Suppressor macrophage (primary cell): ENCODE results near the gene HOXC11.

Source experiments
- DNase-seq, 4 experiments: peaks; one replicate each; pipeline ENCODE4 v3.0.0-alpha.2; 2020 to 2022

HOXC11 gene

GRCh38 chr12:54010972-54011664 lies 38.2 kb downstream of the HOXC11 start:
- DNase-seq, result no peak

GRCh38 chr12:54011665-54012532 lies 39.0 kb downstream of the HOXC11 start:
- no peak for DNase-seq

DNA sequence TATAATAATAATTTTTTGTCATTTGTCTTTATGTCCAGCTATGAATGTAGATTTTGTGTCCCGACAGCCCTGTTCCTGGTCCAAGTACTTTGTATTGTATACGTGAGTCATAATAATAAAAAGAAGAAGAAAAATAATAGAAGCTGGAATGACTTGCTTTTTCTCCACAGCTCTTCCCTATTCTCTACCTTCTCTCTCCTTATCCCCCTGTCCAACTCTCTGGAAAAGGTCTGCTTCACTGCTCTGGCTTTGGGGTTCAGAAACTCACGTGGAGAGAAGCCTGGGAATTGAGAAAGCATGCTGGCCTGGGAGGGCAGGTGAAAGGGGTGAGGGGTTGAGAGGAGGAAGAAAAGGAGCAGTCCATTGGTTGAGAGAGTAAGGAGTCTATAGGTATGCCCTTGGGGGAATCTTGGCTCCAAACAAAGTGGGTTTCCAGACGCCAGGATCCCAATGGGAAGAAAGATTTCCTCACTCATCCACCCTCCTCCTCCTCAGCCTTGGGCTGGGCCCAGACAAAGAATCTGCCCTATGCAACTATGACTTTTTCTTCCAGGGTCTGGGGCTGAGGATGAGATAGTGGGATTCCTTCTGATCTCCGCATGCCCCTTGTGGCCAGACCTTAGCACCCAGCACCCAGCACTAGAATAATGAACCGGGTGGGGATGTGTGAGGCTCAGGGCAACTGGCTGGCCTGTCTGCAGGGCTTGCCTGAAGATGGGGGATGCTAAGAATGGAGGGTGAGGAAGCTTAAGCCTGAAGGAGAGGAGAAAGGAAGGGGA lies 39.9 kb downstream of the HOXC11 start:
- no peak for DNase-seq

DNA sequence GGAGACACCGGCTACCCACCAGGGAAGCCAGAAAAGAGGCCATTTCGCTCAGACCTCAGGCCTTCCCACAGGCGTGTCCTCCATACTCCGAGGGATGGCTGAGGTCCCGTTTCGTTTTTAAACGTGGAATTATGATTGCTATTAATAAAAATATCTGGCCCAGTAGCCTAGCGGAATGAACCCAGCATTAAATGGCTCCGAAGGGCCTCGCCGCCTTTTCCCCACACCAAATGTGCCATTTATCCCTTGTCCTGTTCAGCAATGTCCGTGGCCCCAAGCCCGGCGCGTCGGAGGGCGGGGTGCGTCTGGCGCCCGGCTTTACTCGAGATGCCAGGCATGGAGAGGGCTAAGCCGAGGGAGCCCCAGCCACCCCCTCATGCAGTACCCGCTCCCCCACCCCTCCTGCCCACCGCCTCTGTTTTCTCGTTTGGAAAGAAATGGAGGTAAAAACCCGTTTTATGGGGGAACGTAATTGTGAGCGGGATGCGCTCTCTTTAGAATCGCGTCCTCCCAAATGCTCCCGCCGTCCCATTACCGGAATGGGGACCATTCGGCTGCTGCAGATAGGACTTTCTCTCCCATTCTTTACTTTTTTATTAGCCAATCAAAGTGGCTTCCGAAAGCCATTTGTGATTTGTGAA lies 41.6 kb downstream of the HOXC11 start:
- DNase-seq, result no peak

- no peak for DNase-seq
Measured at GRCh38 chr12:54015018-54015931, 42.3 kb downstream of the HOXC11 start.

- DNase-seq, result no peak
Measured at GRCh38 chr12:54016051-54016450, 43.1 kb downstream of the HOXC11 start.

DNA sequence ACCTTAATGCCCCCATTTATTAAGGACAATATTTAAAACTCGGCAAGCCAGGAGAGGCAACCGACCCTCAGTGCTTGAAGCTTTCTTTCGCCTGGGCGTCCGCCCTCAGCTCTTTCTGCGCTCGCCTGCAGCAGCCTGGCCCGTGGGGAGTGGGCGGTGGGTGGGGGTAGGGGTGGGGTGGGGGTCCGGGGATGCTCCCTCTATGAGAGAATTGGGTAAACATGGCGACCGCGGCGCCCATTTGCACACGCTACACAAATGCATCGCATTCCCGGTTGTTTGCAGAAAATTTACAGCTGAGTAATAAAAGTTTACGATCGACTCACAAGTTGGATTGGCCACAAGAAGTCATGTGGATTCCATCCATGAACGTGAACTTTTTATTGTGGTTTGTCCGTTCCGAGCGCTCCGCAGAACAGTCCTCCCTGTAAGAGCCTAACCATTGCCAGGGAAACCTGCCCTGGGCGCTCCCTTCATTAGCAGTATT lies 43.6 kb downstream of the HOXC11 start:
- no peak for DNase-seq

DNA sequence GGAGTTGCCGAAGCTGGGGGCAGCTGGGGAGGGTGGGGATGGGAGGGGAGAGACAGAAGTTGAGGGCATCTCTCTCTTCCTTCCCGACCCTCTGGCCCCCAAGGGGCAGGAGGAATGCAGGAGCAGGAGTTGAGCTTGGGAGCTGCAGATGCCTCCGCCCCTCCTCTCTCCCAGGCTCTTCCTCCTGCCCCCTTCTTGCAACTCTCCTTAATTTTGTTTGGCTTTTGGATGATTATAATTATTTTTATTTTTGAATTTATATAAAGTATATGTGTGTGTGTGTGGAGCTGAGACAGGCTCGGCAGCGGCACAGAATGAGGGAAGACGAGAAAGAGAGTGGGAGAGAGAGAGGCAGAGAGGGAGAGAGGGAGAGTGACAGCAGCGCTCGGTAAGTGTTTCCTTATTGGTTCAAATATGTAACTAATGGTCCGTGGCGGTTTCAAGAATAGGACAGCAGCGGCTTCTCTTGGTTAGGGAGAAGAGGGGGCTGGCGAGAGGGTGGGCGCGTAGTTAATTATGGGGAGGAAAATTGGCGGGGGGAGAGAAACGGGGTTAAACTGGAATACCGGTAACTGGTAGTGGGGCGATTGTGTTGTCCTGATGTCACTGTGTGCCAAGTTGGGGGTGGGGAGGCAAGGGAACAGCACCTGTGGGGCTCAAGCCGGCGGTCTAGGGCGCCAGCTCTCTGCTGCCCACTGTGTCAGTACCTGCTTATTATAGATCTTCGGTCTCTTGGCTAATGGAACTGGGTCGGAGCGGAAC lies 44.3 kb downstream of the HOXC11 start:
- no peak for DNase-seq

DNA sequence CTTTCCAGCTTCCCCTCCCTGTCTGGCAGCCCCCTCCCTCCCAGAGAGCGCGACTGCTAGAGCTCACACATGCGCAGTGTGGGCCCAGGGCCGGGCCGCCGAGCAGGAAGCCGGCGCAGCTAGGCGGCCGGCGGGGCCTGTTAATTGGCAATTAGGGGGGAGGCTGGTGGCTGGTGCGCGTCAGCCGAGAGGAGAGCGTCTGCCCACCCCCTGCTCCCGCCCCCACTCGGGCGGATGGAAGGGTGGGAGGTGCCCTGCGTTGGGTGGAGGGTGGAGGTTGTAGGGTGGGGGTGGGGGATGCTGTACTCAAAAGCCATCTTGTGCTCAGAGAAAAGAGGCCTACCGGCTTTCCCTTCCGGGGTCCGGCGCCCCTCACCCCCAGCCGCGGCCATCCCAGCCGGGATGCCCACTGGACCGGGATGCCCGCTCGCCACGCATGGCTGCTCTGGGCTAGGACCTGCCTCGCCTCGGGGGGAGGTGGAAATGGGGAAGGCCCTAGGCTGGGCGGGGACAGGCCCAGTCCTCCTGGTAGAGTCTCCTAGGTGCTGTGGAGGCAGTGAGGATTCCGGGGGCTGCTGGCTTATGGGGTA lies 45.0 kb downstream of the HOXC11 start:
- peak in 2 of 4 experiments; percentile 45 to 57 for DNase-seq

DNA sequence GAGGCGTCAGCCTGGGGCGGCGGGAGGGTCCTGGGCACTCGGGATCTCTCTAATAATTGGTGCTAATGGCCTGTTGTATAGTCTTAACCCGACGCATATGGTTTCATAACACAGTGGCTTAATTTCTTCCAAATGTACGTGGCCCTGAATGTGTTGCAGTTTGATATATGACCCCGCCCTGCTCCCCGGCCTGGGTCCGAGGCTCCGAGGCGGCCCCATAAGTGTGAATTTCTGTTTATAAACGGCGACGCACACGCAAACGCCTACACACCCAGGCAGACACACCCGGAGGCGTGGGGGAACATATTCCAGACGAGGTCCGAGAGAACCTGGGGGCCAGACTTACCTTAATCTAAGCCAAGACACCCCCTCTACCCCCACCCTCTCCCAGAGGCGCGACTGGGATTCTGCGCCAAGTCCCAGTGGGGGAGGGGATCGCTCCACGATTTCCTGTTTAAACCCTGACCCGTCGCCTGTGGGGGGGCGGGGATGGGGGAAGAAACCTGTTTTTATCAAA lies 45.6 kb downstream of the HOXC11 start:
- DNase-seq, result no peak

DNA sequence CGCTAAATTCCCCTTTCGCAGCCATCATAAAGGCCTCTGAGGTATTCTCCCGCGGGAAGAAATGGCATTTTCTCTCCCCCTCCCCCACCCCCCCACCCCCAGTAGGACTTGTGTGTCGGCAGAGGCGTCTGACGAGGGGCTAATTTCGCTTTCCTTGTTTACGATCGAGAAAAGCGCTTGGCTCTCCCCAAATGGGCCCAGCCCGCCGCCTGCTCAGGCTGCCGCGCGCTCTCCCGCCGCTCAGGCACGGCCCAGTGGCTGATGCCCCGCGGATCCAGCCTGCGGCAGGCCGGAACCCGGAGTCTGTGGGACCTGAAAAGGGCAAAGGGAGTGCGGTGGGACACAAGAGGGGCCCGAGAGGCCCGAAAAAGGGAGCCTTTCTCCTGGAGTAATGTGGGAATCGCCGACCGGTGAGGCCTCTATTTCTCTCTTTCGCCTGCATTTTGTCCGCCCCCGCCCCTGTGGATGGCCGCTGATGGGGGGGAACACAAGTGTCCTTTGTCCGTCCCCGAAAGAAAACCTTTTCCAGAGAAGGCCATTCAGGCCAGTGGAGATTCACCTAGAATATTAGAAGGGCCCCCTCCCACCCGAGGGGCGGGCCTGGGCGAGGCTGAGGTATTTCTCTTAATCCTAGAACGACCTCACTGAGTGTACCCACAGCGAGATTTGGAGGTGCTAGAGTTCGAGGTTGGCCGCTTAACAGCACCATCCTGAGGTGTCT lies 46.3 kb downstream of the HOXC11 start:
- DNase-seq, result no peak

GRCh38 chr12:54019924-54020590 lies 47.1 kb downstream of the HOXC11 start:
- no peak for DNase-seq

GRCh38 chr12:54020591-54021405 lies 47.9 kb downstream of the HOXC11 start:
- no peak for DNase-seq

GRCh38 chr12:54021432-54022013 lies 48.6 kb downstream of the HOXC11 start:
- DNase-seq, result no peak

GRCh38 chr12:54022960-54023884 lies 50.3 kb downstream of the HOXC11 start:
- no peak for DNase-seq

DNA sequence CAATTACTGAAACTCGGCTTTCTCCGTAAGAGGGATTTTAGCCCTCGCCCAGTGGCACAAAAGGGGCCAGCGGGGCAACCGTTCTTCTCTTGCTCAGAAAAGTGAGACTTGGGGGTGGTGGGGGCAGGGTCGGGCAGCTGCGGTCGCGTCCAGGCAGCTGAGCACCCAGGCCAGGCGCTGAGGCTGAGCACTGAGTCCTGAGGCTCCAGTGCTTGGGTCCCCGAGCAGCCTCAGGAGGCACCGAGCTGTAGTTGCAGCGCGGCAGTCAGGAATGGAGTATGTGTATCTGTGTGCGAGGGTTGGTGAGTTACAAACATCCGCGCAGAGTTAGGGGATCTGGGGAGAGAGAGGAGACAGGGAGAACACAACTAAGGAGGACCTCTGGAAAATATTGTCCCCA lies 51.2 kb downstream of the HOXC11 start:
- DNase-seq, result no peak
